ENCODE measurements around the gene SPACA6.
"Not testable (repeated sequence)": the region's sequence is repeated elsewhere in the genome, so short reads cannot be mapped to it uniquely, and the experiment has no call there.

Gene SPACA6

GRCh38 chr19:51729781-51730180, 36.7 kb downstream of the SPACA6 start:
- TF ChIP-seq CTCF (IDR thresholded peaks at IDR 0.05): no peak
- no peaks in the 10 kb centered on the region for H3K36me3 Mint-ChIP-seq (ENCODE audit: low read depth)
- no peak overlapping the region for H3K4me3 Mint-ChIP-seq
- peaks cover 22% of the 10 kb centered on the region for H3K27me3 Mint-ChIP-seq (ENCODE audit: low read depth, poor library complexity)
- no peak for DNase-seq
- no peak overlapping the region for H3K27ac Mint-ChIP-seq
- H3K9me3 Mint-ChIP-seq: peaks cover 60% of the 10 kb centered on the region
- H3K4me1 Mint-ChIP-seq: peaks cover 6% of the 10 kb centered on the region

GRCh38 chr19:51733742-51734522, 40.8 kb downstream of the SPACA6 start:
- Mint-ChIP-seq H3K9me3 (peaks cover 53% of the 10 kb centered on the region), H3K27ac (no peak overlapping the region), H3K36me3 (ENCODE audit: low read depth) (no peaks in the 10 kb centered on the region), H3K4me1 (no peaks in the 10 kb centered on the region), H3K27me3 (ENCODE audit: low read depth, poor library complexity) (peaks cover 10% of the 10 kb centered on the region), H3K4me3 (no peak overlapping the region)
- no peak for DNase-seq
- no peak for TF ChIP-seq CTCF (IDR thresholded peaks at IDR 0.05)

GRCh38 chr19:51735759-51736449, 42.8 kb downstream of the SPACA6 start:
- H3K9me3 Mint-ChIP-seq: peaks cover 54% of the 10 kb centered on the region
- H3K27ac Mint-ChIP-seq: no peak overlapping the region
- no peaks in the 10 kb centered on the region for H3K4me1 Mint-ChIP-seq

GRCh38 chr19:51737389-51737788, 44.3 kb downstream of the SPACA6 start:
- DNase-seq: no peak
- no peaks in the 10 kb centered on the region for H3K4me1 Mint-ChIP-seq
- H3K36me3 Mint-ChIP-seq (ENCODE audit: low read depth): no peaks in the 10 kb centered on the region
- H3K4me3 Mint-ChIP-seq: no peak overlapping the region
- H3K27me3 Mint-ChIP-seq (ENCODE audit: low read depth, poor library complexity): peaks cover 4% of the 10 kb centered on the region
- no peak for TF ChIP-seq CTCF (IDR thresholded peaks at IDR 0.05)
- H3K9me3 Mint-ChIP-seq: peaks cover 49% of the 10 kb centered on the region
- H3K27ac Mint-ChIP-seq: no peak overlapping the region

More at GRCh38 chr19:51735759-51736449, 42.8 kb downstream of the SPACA6 start:
- Mint-ChIP-seq H3K36me3 (ENCODE audit: low read depth) (no peaks in the 10 kb centered on the region), H3K27me3 (ENCODE audit: low read depth, poor library complexity) (peaks cover 4% of the 10 kb centered on the region), H3K4me3 (no peak overlapping the region)
- TF ChIP-seq CTCF (IDR thresholded peaks at IDR 0.05): no peak
- no peak for DNase-seq

- H3K4me3 Mint-ChIP-seq: no peak overlapping the region
- no peak overlapping the region for H3K27ac Mint-ChIP-seq
- H3K4me1 Mint-ChIP-seq: no peaks in the 10 kb centered on the region
- no peaks in the 10 kb centered on the region for H3K36me3 Mint-ChIP-seq (ENCODE audit: low read depth)
- peaks cover 53% of the 10 kb centered on the region for H3K9me3 Mint-ChIP-seq
- DNase-seq: no peak
- H3K27me3 Mint-ChIP-seq (ENCODE audit: low read depth, poor library complexity): peaks cover 4% of the 10 kb centered on the region
- TF ChIP-seq CTCF (IDR thresholded peaks at IDR 0.05): no peak
Observed at GRCh38 chr19:51737924-51738323, 44.8 kb downstream of the SPACA6 start.

GRCh38 chr19:51738523-51738922, 45.4 kb downstream of the SPACA6 start:
- not testable (repeated sequence) for H3K4me1 Mint-ChIP-seq; DNase-seq; H3K36me3 Mint-ChIP-seq (ENCODE audit: low read depth); H3K4me3 Mint-ChIP-seq; H3K27me3 Mint-ChIP-seq (ENCODE audit: low read depth, poor library complexity); H3K27ac Mint-ChIP-seq
- H3K9me3 Mint-ChIP-seq: peaks cover 55% of the 10 kb centered on the region

Measured in nephron progenitor cell (in vitro differentiated cells).